Thyroid gland (tissue), 4 donors: Measurements from ENCODE around the gene SUPT20H. TPM values are rescaled to one million over a fixed set of nuclear protein-coding genes. Genes with fewer than 3 reads are reported as not detected.

ENCODE experiments used
- DNase-seq, 2 donors: peaks; one replicate each; pipeline ENCODE4 v3.0.0-alpha.2; 2019
- H3K27ac ChIP-seq, 3 donors: fragments of 200-600 bp; sonication (generic); 1 replicate in 2 of 3; 2 replicates in 1 of 3; pipeline ENCODE4 v1.5.1; 2016 to 2019; ENCODE audit warnings: mild to moderate bottlenecking in 1 of 3, moderate library complexity in 1 of 3
- H3K27me3 ChIP-seq: fragments of 200-600 bp; sonication (generic); one replicate; pipeline ENCODE4 v1.5.1; 2019
- H3K36me3 ChIP-seq, 2 donors: fragments of 200-600 bp; sonication (generic); one replicate each; pipeline ENCODE4 v1.5.1; 2016 to 2019
- H3K4me1 ChIP-seq, 2 donors: fragments of 200-600 bp; sonication (generic); one replicate each; pipeline ENCODE4 v1.5.1; 2017 to 2019
- H3K4me3 ChIP-seq, 3 donors: fragments of 200-600 bp; sonication (generic); replicated peaks in 1 of 3; 1 replicate in 2 of 3; 2 replicates in 1 of 3; pipeline ENCODE4 v1.5.1; 2016; ENCODE audit warnings: mild to moderate bottlenecking in 1 of 3
- H3K9me3 ChIP-seq: fragments of 200-600 bp; sonication (generic); one replicate; pipeline ENCODE4 v1.5.1; 2017
- POLR2A ChIP-seq, 2 donors: fragments of 450-650 bp; IDR thresholded peaks; one replicate each; pipeline ENCODE4 v1.6.1; 2017; ENCODE audit warnings: antibody characterized with exemption in 2 of 2, mild to moderate bottlenecking in 2 of 2, moderate library complexity in 1 of 2
- WGBS, 2 donors: methylation state at CpG; one replicate each; pipeline ENCODE4 v1.1.5; 2017; 5-methylcytosine and 5-hydroxymethylcytosine counted together
- intact Hi-C: fragments of 100-400 bp; cut with DNase I; formaldehyde crosslinking; loops from one replicate; pipeline ENCODE4 v1.15.1; 2023
- total RNA-seq, 4 donors: library from RNA; depleted of rRNA; stranded (reverse); fragments of >200 nt; gene quantifications; one replicate each; pipeline ENCODE4 v1.2.3, GENCODE V29; 2016
- TF ChIP-seq, protein P1 (sequence below), 6 experiments: fragments of 200-600 bp in 3 of 6; fragments of 450-650 bp in 3 of 6; sonication (generic) in 3 of 6; IDR thresholded peaks; one replicate each; pipeline ENCODE4 v1.5.1; 2016 to 2019; ENCODE audit warnings: antibody characterized with exemption in 6 of 6, mild to moderate bottlenecking in 2 of 6, inconsistent platforms in 1 of 6, moderate library complexity in 1 of 6

Gene SUPT20H
- total RNA-seq, 4 donors from 2014 or later, result 59.5 to 85.6 (median 72.9) TPM

DNA sequence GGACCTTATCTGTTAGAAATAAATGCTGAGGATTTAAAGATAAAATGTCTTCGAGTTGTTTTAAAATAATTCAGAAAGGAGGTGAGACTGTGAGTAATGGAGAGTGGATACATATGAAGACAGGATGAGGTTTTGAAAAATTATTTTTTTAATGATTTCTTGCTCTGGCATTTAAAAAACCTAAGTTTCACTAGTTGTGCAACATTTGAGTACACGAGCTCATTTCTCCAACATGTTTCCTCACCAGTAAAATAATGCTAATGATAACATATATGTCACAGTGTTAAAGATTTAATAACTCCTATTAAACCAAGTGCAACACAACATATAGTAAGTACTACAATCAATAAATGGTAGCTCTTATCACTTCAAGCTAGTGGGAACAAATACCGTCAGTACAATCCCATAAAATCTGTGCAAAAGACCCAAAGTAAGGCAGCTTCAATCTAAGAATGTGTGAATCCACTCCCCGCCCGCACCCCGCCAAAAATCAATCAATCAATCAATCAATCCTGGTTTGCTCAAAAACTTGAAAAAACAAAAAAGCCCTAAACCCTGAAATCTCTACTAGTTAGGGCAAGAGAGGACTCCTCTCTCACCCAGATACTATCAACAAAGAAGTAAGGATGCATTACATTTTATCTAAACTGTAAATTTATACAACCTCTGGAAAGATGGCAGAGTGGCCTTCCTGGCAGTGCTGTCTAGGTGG lies 61.6 kb downstream of the SUPT20H start:
- no peak for DNase-seq
- peaks cover 0 to 4% of the 10 kb centered on the region in 2 donors for H3K4me1 ChIP-seq
- 63 to 75% methylated on average over 6 of the region's 6 CpGs for WGBS, 2 donors
- H3K27me3 ChIP-seq, result no peaks in the 10 kb centered on the region
- peaks cover 13 to 16% of the 10 kb centered on the region in 2 donors for H3K36me3 ChIP-seq
- intact Hi-C loops, result no loop called here
- peak overlapping the region in 1 of 3 donors; percentile 73 for H3K27ac ChIP-seq
- H3K4me3 ChIP-seq, result peak overlapping the region in 1 of 3 donors; percentile 80
- no peaks in the 10 kb centered on the region for H3K9me3 ChIP-seq
- TF ChIP-seq, protein P1, sequence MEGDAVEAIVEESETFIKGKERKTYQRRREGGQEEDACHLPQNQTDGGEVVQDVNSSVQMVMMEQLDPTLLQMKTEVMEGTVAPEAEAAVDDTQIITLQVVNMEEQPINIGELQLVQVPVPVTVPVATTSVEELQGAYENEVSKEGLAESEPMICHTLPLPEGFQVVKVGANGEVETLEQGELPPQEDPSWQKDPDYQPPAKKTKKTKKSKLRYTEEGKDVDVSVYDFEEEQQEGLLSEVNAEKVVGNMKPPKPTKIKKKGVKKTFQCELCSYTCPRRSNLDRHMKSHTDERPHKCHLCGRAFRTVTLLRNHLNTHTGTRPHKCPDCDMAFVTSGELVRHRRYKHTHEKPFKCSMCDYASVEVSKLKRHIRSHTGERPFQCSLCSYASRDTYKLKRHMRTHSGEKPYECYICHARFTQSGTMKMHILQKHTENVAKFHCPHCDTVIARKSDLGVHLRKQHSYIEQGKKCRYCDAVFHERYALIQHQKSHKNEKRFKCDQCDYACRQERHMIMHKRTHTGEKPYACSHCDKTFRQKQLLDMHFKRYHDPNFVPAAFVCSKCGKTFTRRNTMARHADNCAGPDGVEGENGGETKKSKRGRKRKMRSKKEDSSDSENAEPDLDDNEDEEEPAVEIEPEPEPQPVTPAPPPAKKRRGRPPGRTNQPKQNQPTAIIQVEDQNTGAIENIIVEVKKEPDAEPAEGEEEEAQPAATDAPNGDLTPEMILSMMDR (IDR thresholded peaks at IDR 0.05), result no peak
- TF ChIP-seq POLR2A (IDR thresholded peaks at IDR 0.05), result no peak

DNA sequence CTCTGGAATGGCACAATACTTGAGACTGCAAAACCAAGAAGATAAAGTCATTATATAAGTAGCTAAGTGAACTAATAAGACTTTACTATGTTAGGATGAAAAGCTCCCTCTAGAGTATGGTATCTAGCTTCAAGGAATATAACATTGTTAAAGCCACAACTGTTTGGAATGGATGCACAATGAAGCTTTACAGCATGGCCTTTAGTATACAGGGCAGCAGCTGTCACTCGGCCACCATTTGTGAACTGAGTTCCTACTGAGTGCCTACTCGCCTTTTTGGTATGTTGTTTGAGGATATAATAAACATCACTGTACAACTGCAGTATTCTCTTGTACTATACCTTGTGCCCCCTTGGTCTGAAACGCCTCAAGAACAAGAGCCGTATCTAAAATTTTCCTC lies 67.1 kb downstream of the SUPT20H start:
- intact Hi-C loops, result no loop called here
- Histone ChIP-seq H3K27me3 (no peaks in the 10 kb centered on the region), H3K4me3 (no peak overlapping the region)

DNA sequence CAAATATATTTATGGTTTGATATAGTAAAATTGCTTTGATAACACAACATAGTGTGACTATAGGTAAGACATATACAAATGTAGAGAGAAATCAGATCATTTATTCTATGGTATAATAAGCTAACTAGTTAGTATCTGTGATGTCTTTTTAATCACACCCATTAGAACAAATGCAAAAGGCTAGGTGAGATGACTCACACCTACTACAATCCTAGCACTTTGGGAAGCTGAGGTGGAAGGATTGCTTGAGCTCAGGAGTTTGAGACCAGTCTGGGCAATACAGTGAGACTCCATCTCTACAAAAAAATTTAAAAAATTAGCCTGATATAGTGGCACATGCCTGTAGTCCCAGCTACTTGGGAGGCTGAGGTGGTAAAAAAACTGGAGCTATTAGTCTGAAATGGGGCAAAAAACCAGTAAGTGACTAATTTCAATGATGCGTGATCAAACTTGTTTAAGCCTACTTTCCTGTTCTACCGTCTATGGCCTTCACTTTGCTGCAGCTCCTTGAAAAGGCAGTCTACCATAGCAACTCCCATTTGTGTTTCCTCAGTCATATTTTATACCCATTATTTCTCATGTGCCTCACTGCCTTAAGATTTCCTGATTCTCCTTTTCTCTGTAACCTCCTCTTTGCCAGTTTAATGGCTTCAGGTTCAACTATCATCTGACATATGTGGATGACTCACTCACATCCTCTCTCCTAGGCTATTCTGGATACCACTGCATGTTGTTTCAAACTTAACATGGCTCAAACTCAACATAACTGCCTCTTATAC lies 72.8 kb downstream of the SUPT20H start:
- H3K36me3 ChIP-seq, result peaks cover 41 to 56% of the 10 kb centered on the region in 2 donors
- DNase-seq, result peak in 1 of 2 donors; percentile 8
- no peaks in the 10 kb centered on the region for H3K9me3 ChIP-seq
- no peak overlapping the region for H3K4me3 ChIP-seq
- 56 to 71% methylated on average over 2 of the region's 2 CpGs for whole genome bisulfite sequencing, 2 donors
- TF ChIP-seq, protein P1 (IDR thresholded peaks at IDR 0.05), result no peak
- TF ChIP-seq POLR2A (IDR thresholded peaks at IDR 0.05), result no peak
- intact Hi-C loops, result no loop called here
- H3K4me1 ChIP-seq, result peaks cover 0 to 10% of the 10 kb centered on the region in 2 donors
- peak overlapping the region in 2 of 3 donors; percentile 13 to 40 for H3K27ac ChIP-seq
- H3K27me3 ChIP-seq, result no peaks in the 10 kb centered on the region

More for the DNA sequence above, 67.1 kb downstream of the SUPT20H start:
- DNase-seq, result no peak
- Histone ChIP-seq H3K4me1 (no peaks in the 10 kb centered on the region), H3K27ac (no peak overlapping the region), H3K36me3 (peaks cover 52 to 54% of the 10 kb centered on the region in 2 donors), H3K9me3 (no peaks in the 10 kb centered on the region)
- WGBS, 2 donors, result 96 to 97% methylated on average over 4 of the region's 4 CpGs
- no peak for TF ChIP-seq POLR2A (IDR thresholded peaks at IDR 0.05)
- TF ChIP-seq, protein P1 (IDR thresholded peaks at IDR 0.05), result no peak

DNA sequence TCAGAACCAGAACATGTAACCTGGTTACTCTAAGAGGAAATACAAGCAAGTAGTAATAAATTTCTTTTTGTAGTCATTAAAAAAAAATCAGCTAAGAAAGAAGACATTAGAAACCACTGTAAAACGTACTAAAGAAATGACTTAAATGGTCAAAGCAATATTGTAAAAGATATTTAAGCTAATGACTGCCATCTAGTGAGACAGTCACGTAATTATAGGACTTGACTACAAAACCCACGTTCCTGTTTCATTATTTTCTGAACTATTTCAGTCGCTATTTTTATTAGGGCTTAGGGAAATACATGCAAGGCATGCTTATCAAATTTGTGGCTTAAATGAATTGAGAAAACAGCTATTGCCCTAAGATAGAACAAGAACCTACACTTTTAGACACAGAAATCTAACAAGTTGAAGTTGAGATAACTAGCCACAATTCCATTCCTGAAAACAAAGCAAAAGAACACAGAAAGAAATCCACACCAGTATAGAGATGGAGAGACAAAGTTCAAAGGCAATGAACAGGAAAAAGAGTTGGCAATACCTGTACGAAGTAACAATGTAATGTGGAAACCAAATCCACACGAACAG lies 78.2 kb downstream of the SUPT20H start:
- H3K4me3 ChIP-seq, result no peak overlapping the region
- no peaks in the 10 kb centered on the region for H3K9me3 ChIP-seq
- peaks cover 0 to under 1% of the 10 kb centered on the region in 2 donors for H3K4me1 ChIP-seq
- WGBS, 2 donors, result 37 to 40% methylated on average over 6 of the region's 6 CpGs
- H3K36me3 ChIP-seq, result peaks cover 17 to 27% of the 10 kb centered on the region in 2 donors
- H3K27ac ChIP-seq, result no peak overlapping the region
- TF ChIP-seq, protein P1 (IDR thresholded peaks at IDR 0.05), result peak in 5 of 6 experiments; percentile 27 to 84 (median 54)
- no peak for TF ChIP-seq POLR2A (IDR thresholded peaks at IDR 0.05)
- H3K27me3 ChIP-seq, result no peaks in the 10 kb centered on the region
- no peak for DNase-seq
- intact Hi-C loops, result loop anchor here (5.0 kb wide), 1 partner anchor 124 kb away; no protein-coding TSS in a partner anchor
